HEK293T (cell line): ENCODE measurements around the gene AIF1.

Experiments
- CTCF ChIA-PET: fragments of 350-600 bp; formaldehyde crosslinking; extraction: SDS; loops from one replicate; lab custom pipeline; 2021; ENCODE audit warnings: antibody characterized with exemption, inconsistent platforms; lab: Yijun Ruan, JAX
- POLR2A ChIA-PET: fragments of 350-600 bp; formaldehyde crosslinking; extraction: SDS; loops from one replicate; lab custom pipeline; 2020; ENCODE audit warnings: antibody characterized with exemption, inconsistent platforms; lab: Yijun Ruan, JAX
- DNase-seq: peaks from one replicate; pipeline ENCODE4 v3.0.0; 2012; ENCODE audit warnings: mixed read lengths; ENCODE audit errors: extremely low spot score
- ARNT ChIP-seq: fragments of 450-650 bp; IDR thresholded peaks from 2 replicates; pipeline ENCODE4 v1.6.1; 2017; ENCODE audit warnings: mild to moderate bottlenecking
- BHLHE40 ChIP-seq: fragments of 450-650 bp; IDR thresholded peaks from 2 replicates; pipeline ENCODE4 v1.6.1; 2016; ENCODE audit warnings: mild to moderate bottlenecking, moderate library complexity, borderline replicate concordance
- CTBP1 ChIP-seq: fragments of 450-650 bp; IDR thresholded peaks from 2 replicates; pipeline ENCODE4 v1.6.1; 2016; ENCODE audit warnings: borderline replicate concordance
- ELF4 ChIP-seq: fragments of 450-650 bp; IDR thresholded peaks from 2 replicates; pipeline ENCODE4 v1.6.1; 2017; ENCODE audit warnings: antibody characterized with exemption
- FOXA1 ChIP-seq: fragments of 450-650 bp; IDR thresholded peaks from 2 replicates; pipeline ENCODE4 v1.6.1; 2016; ENCODE audit warnings: mild to moderate bottlenecking
- FOXK2 ChIP-seq: fragments of 450-650 bp; IDR thresholded peaks from 2 replicates; pipeline ENCODE4 v1.6.1; 2016; ENCODE audit warnings: mild to moderate bottlenecking
- FOXM1 ChIP-seq: fragments of 450-650 bp; IDR thresholded peaks from 2 replicates; pipeline ENCODE4 v1.6.1; 2017; ENCODE audit warnings: mild to moderate bottlenecking, borderline replicate concordance
- HDGF ChIP-seq: fragments of 450-650 bp; IDR thresholded peaks from 2 replicates; pipeline ENCODE4 v1.6.1; 2017; ENCODE audit warnings: antibody characterized with exemption, borderline replicate concordance
- L3MBTL2 ChIP-seq: fragments of 450-650 bp; conservative IDR thresholded peaks from 2 replicates; pipeline ENCODE4 v1.6.1; 2016; ENCODE audit warnings: mild to moderate bottlenecking
- LEF1 ChIP-seq: fragments of 450-650 bp; IDR thresholded peaks from 2 replicates; pipeline ENCODE4 v1.6.1; 2017; ENCODE audit warnings: mild to moderate bottlenecking, borderline replicate concordance
- NFRKB ChIP-seq: fragments of 450-650 bp; IDR thresholded peaks from 2 replicates; pipeline ENCODE4 v1.6.1; 2016; ENCODE audit warnings: mild to moderate bottlenecking, moderate library complexity
- PKNOX1 ChIP-seq: fragments of 450-650 bp; IDR thresholded peaks from 2 replicates; pipeline ENCODE4 v1.6.1; 2016
- SP1 ChIP-seq: fragments of 450-650 bp; IDR thresholded peaks from 2 replicates; pipeline ENCODE4 v1.6.1; 2017
- SUZ12 ChIP-seq: fragments of 450-650 bp; IDR thresholded peaks from 2 replicates; pipeline ENCODE4 v1.6.1; 2016; ENCODE audit warnings: mild to moderate bottlenecking
- TARDBP ChIP-seq: fragments of 450-650 bp; IDR thresholded peaks from 2 replicates; pipeline ENCODE4 v1.6.1; 2016
- ZNF384 ChIP-seq: fragments of 450-650 bp; IDR thresholded peaks from 2 replicates; pipeline ENCODE4 v1.6.1; 2016

Gene AIF1

GRCh38 chr6:31573239-31574105 lies 41.6 kb upstream of the AIF1 start:
- POLR2A ChIA-PET: interaction anchor here (0.9 to 3.2 kb wide), 3 partner anchors 10 to 32 kb away, joined by 3 to 13 read pairs (median 3); partner anchors contain the start of gene DDX39B
- CTCF ChIA-PET: interaction anchor here (0.8 to 13.5 kb wide), 3 partner anchors 10 to 23 kb away, joined by 3 to 149 read pairs (median 4); partner anchors contain the start of gene NCR3
- TF ChIP-seq ARNT: no peak
- DNase-seq: no peak

GRCh38 chr6:31574106-31575061 lies 40.6 kb upstream of the AIF1 start:
- POLR2A ChIA-PET: interaction anchor here (0.8 to 3.2 kb wide), 4 partner anchors 9 to 33 kb away, joined by 3 to 13 read pairs (median 3); partner anchors contain the start of gene DDX39B
- TF ChIP-seq TARDBP: no peak
- no peak for TF ChIP-seq ARNT
- TF ChIP-seq PKNOX1: no peak
- TF ChIP-seq ZNF384: no peak
- DNase-seq: no peak
- CTCF ChIA-PET: interaction anchor here (0.8 to 13.5 kb wide), 4 partner anchors 9 to 23 kb away, joined by 3 to 149 read pairs (median 6); partner anchors contain the start of genes LST1 and NCR3

- no peak for DNase-seq
- POLR2A ChIA-PET: interaction anchor here (3.2 kb wide), 1 partner anchor 34 kb away, joined by 13 read pairs; the partner anchor contains the start of gene DDX39B
- CTCF ChIA-PET: interaction anchor here (1.6 to 13.5 kb wide), 2 partner anchors 12 to 21 kb away, joined by 8 to 149 read pairs; partner anchors contain the start of genes LST1 and NCR3
- TF ChIP-seq ELF4: no peak
Measured at GRCh38 chr6:31575335-31575901, 39.6 kb upstream of the AIF1 start, which contains the start of gene TNF. Gene TNF, plus strand, starts transcription at chr6:31575565. Its CDS starts 177 bp downstream, at chr6:31575742.

DNA sequence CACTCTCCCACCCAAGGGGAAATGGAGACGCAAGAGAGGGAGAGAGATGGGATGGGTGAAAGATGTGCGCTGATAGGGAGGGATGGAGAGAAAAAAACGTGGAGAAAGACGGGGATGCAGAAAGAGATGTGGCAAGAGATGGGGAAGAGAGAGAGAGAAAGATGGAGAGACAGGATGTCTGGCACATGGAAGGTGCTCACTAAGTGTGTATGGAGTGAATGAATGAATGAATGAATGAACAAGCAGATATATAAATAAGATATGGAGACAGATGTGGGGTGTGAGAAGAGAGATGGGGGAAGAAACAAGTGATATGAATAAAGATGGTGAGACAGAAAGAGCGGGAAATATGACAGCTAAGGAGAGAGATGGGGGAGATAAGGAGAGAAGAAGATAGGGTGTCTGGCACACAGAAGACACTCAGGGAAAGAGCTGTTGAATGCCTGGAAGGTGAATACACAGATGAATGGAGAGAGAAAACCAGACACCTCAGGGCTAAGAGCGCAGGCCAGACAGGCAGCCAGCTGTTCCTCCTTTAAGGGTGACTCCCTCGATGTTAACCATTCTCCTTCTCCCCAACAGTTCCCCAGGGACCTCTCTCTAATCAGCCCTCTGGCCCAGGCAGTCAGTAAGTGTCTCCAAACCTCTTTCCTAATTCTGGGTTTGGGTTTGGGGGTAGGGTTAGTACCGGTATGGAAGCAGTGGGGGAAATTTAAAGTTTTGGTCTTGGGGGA lies 38.9 kb upstream of the AIF1 start:
- ChIA-PET CTCF (interaction anchor here (0.6 to 13.5 kb wide), 4 partner anchors 11 to 1165 kb away, joined by 3 to 149 read pairs (median 7); partner anchors contain the start of genes LST1 and NCR3), POLR2A (interaction anchor here (0.6 to 3.2 kb wide), 4 partner anchors 9 to 34 kb away, joined by 3 to 13 read pairs (median 3); partner anchors contain the start of genes DDX39B and NFKBIL1)
- no peak for DNase-seq
- no peak for TF ChIP-seq FOXK2
- no peak for TF ChIP-seq BHLHE40
- TF ChIP-seq ARNT: no peak
- TF ChIP-seq HDGF: no peak
- no peak for TF ChIP-seq ELF4
- no peak for TF ChIP-seq SP1

DNA sequence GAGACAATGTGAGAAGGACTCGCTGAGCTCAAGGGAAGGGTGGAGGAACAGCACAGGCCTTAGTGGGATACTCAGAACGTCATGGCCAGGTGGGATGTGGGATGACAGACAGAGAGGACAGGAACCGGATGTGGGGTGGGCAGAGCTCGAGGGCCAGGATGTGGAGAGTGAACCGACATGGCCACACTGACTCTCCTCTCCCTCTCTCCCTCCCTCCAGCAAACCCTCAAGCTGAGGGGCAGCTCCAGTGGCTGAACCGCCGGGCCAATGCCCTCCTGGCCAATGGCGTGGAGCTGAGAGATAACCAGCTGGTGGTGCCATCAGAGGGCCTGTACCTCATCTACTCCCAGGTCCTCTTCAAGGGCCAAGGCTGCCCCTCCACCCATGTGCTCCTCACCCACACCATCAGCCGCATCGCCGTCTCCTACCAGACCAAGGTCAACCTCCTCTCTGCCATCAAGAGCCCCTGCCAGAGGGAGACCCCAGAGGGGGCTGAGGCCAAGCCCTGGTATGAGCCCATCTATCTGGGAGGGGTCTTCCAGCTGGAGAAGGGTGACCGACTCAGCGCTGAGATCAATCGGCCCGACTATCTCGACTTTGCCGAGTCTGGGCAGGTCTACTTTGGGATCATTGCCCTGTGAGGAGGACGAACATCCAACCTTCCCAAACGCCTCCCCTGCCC lies 38.0 kb upstream of the AIF1 start:
- POLR2A ChIA-PET: interaction anchor here (0.6 to 1.0 kb wide), 2 partner anchors 8 to 30 kb away, joined by 3 read pairs; partner anchors contain the start of gene NFKBIL1
- CTCF ChIA-PET: interaction anchor here (0.5 to 13.5 kb wide), 5 partner anchors 9 to 1166 kb away, joined by 3 to 149 read pairs (median 4); partner anchors contain the start of genes LST1 and NCR3
- TF ChIP-seq CTBP1 (no peak), FOXK2 (no peak), TARDBP (no peak), L3MBTL2 (no peak), FOXM1 (no peak), ZNF384 (no peak), ARNT (no peak), BHLHE40 (no peak), FOXA1 (no peak), SP1 (no peak), PKNOX1 (no peak), NFRKB (no peak), ELF4 (no peak), SUZ12 (no peak), HDGF (no peak), LEF1 (no peak)
- no peak for DNase-seq
